Measurements from ENCODE around the gene PUS10.
"Not testable (repeated sequence)": the region's sequence is repeated elsewhere in the genome, so short reads cannot be mapped to it uniquely, and the experiment has no call there.

Gene PUS10

DNA sequence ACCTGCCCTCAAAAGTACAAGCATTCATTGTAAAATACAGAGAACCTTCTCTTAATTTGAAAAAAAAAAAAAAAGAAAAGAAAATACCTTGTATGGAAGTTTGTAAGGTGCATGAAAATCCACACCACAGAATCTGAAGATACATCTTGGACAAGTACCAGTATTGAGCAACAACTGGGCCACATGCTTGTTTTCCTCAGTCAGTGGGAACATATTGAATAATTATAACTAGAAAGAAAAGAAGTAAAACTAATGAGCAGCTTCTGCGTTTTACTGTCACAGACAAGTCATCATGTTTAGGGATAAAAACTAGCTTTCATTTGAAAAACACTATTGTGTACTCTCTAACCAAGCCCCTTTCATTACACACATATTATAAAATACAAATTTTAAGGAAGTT is 6.4 kb downstream of the PUS10 start:
- DNase-seq (ENCODE audit: low read depth), result no peak

DNA sequence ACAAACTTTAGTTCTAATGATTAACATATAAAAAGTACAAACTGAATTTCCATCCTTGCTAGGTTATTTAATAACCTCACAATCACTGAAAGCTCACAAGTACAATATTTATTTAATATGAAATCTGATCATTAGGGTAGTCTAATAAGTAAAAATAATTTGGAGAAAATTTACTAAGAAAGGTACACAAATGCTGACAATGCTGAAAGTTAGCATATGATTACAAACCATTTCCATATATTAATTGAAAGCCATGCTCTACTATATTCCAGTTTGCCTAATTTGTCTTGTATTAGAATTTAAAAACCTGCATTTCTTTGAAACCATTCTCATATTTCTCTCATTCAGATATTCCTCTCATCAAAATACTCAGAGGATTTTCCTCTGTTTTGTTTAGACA is 8.7 kb downstream of the PUS10 start:
- DNase-seq (ENCODE audit: low read depth), result no peak

DNA sequence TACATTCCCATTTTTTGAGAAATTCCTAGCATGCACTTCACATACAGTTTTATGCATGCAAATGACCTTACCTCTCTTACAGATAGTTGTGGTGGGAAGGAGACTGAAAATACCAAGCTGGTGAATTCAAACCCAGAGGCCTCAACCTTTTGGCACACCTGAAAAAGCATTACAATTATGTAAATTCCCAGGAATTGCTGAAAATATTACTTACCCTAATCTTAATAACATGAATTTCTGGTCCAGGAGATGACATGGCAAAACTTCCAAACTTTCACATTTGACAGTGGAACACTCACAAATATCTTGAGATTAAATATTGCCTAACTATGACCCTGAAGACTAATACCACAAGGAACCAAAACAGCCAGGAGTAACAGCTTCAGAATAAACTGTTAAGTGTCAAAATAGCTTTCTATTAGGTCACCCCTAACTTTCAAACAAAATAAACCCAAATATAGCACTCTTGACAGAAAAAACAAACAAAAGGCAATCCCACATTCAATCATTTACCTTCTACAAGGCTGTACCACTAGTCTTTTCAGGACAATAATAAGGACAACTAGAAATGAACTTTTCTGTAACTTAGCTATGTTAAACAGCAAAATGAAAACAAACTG is 11.5 kb downstream of the PUS10 start:
- no peak for DNase-seq (ENCODE audit: low read depth)

DNA sequence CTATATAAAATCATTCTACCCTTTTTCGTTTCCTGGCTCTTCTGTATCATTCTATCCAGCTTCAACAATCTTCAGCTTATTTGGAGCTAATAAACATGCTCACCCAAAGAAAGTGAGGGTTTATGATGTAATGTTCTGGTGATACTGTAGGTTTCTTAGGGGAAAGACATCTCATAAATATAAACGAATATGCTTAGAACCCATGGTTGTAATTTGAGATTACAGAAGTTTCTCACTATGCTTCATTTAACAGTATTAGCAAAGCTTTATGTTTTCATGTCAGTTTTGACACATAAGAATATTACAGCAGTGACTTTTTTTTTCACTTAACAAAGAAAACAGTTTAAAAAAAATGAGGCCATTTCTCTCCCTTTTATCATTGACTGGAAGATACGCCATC is 12.3 kb downstream of the PUS10 start:
- no peak for DNase-seq (ENCODE audit: low read depth)

DNA sequence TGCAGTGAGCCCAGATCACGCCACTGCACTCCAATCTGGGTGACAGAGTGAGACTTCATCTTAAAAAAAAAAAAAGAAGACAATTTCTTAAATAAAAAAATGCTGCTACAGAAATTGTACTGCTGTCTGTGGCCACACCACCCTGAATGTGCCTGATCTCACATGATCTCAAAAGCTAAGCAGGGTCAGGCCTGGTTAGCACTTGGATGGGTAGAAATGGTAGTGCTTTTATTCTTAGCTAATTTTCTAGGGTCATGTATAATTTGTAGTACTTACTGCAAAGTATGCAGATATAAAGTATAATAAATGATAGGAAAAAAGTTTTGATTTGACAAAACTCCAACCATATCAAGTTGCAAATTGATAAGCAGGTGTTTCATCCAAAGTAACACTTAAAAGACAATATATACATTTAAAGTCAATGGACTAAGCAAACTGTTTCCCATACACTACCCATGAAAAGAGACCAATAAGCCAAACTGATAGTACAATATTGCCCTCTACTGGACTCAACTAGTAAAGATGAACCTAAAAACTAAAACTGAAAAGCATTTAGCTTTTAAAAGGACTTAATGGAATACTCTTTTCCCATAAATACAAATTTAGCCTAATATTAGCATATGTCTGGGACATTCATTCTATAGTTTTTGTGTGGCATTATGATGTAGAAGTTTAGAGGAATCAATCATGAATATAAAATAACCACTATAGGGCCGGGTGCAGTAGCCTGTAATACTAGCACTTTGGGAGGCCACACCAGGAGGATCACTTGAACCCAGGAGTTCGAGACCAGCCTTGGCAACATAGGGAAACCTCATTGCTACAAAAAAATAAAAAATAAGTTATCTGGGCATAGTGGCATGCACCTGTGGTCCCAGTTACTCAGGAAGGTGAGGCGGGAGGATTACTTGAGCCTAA is 19.2 kb downstream of the PUS10 start:
- no peak for DNase-seq (ENCODE audit: low read depth)

DNA sequence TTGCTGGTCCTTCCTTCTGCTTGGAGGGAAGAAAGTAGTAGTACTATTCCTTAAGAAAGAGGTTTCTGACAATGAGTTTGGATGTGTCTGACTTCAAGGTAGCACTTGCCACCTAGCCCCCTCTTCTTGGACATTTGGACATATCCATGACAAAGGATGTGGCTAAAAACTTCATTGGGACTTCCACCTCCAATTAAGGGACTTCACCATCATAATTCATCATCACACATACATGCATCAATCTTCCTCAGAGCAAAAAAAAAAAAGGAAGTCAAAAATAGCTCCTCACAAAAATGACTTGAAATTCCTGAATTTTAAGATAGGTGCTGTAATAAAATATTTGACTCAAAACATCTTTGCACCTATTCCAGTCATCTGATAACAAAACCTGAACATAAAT is 23.9 kb downstream of the PUS10 start:
- no peak for DNase-seq (ENCODE audit: low read depth)

DNA sequence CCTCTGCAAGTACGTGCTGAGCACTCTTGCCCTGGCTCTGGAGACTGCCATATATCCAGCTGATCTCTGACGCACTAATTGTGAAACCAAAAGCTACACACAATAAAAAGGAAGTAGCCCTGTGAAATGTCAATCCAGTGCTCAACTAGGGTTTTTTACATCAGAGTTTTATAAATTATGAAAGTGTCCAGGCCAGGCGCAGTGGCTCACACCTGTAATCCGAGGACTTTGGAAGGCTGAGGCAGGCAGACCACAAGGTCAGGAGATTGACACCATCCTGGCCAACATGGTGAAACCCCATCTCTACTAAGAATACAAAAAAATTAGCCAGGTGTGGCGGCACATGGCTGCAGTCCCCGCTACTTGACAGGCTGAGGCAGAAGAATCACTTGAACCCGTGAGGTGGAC is 25.1 kb downstream of the PUS10 start:
- no peak for DNase-seq (ENCODE audit: low read depth)

DNA sequence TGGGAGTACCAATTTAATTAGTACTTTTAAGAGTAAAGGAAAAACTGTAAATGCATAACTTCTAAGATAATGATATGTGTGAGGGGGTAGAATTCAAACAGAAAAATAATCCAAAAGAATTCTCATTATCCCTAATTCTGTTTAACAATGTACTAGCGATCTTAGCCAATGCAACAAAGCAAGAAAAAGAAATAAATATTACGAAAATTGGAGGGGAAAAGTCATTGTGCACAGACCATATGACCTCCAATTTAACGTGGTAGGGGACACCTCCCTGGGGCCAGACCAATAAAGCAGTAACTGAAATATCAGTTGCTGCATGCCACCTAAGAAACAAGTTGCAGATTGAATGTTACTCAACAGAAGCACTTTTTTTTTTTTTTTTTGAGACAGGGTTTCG is 26.4 kb downstream of the PUS10 start:
- no peak for DNase-seq (ENCODE audit: low read depth)

DNA sequence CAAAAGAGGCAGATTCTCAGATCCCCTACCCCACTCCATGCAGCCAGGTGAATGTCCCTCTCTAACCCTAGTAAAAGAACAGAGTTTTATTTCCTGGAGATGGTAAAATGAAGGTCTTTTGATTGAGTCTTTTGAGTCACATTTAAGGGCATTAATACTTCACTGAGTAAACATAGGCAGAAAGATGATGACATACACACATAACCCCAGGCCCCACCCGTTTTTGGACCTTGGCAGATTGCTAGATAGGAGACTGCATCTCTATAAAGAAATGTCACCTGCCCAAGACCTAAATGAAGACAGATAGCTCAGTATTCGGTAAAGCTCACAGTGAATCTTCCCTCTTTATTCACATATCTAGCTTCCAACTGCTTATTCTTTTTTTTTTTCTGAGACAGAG is 28.8 kb downstream of the PUS10 start:
- DNase-seq (ENCODE audit: low read depth), result no peak

DNA sequence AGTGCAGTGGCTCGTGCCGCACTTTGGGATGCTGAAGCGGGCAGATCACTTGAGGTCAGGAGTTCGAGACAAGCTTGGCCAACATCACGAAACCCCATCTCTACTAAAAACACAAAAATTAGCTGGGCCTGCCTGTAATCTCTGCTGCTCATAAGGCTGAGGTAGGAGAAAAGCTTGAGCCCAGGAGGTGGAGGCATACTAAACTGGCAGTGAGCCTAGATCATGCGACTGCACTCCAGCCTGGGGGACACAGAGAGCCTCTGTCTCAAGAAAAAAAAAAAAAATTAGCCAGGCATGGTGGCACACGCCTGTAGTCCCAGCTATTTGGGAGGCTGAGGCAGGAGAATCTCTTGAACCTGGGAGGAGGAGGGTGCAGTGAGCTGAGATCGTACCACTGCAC is 30.4 kb downstream of the PUS10 start:
- not testable (repeated sequence) for DNase-seq (ENCODE audit: low read depth)

DNA sequence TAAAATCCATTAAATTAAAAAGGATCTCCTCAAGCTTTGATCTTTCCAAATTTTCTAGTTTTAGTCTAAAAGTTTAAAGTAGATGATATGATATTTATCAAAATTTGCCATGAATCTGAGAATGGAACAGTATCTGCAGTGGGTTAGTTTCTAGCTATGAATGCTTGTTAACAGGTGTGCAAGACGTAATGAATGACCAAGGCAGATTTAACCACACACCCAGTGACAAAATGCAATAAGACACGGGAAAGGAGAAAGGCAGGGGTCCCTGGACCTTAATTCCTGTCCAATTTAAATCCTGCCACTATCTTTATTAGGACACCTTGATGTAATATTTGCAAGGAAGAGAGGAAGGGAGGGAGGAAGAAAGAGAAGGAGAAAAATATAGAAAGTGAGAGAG is 31.0 kb downstream of the PUS10 start:
- DNase-seq (ENCODE audit: low read depth), result no peak

DNA sequence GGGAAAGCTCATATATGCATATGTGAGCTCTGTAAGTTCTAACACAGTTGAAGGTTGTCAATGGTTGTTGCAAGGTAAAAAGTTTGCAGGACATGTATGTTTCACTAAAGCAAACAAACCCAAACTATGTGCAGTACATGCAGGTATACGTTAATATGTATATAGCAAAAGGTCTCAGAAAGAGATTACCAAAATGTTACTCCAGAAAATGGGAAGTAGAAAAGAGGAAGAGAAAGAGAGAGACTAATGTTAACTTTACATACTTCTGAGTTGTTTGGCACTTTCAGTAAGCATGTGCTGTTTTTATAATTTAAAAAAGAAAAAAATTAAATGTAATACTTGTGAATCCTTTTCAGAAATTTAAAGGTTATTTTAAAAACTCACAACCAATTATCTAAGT is 33.3 kb downstream of the PUS10 start:
- DNase-seq (ENCODE audit: low read depth), result no peak

DNA sequence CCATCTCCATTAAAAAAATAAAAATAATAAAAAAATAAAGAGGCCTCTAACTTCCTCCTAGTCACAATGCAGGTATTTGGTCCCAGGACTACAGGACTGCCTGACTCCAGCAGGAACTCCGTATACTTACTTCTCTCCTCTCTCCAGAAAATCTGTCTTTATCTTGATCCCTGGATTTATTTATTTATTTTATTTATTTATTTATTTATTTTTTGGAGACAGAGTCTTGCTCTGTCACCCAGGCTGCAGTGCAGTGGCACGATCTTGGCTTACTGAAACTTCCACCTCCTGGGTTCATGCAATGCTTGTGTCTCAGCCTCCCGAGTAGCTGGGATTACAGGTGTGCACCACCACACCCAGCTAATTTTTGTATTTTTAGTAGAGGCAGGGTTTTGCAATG is 36.0 kb downstream of the PUS10 start:
- not testable (repeated sequence) for DNase-seq (ENCODE audit: low read depth)

DNA sequence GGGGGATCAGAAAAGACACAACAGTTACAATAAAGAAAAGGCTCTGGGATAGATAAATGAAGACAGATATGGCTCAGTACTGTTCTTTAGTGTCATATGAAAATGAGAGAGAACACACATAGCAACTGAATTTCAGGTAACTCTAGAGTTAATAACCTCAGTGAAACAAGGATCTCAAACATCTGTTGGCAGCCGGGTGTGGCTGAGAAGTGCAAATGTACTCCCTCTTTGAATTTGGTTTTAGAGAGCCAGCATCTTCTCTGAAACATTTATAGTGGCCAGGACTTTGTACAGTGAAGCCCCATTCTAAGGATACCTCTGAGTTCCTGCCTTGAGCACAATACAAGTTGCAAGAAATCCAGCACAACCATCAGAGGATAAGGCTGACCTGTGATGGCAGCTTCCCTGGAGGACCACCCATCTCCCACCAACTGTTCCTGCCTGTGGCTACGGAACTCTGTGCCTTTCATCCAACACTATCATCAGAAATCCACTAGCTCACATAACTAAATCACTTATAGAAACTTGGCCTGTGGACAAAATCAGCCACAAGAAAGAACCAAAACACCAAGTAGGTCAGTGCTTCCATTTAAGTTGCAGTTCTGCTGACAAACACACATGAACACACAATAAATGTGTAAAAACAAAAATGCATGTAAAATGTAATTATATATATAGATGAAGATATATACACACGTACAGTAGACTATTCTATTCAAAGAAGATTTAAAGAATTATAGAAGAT is 37.8 kb downstream of the PUS10 start:
- no peak for DNase-seq (ENCODE audit: low read depth)

DNA sequence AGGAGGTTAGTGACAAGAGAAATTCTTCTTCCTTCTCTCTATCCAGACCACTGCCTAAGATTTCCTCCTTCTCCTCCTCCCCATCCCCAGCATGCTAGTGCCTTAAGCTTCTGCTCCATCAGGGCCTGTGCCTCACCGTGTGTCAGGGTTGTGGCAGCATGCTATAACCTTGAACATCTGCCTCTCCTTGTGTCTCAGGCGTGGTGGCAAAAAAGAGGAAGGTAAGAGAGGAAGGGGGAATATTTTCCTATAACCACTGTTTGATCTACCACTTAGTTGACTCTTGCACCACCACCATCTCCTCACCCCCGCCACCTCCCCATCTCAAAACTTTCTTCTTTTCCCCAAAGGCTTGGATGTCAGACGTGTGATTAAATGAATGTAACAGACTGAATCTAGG is 38.8 kb downstream of the PUS10 start:
- DNase-seq (ENCODE audit: low read depth), result no peak

DNA sequence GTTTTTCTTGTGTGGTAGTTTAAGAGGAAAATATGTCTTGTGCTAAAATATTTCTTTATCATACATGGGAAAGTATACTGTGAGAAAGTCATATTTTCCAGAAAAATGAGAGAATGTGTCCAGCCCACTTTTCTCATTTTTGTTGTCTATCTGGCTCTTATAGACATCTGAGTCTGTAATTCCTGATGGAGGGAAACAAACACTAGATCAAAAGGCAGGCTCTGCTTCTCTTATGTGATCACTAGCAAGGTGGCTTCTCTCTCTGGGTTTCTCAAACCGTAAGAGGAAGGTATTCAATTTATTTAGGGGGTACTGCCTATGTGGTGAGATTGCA is 40.5 kb downstream of the PUS10 start:
- DNase-seq (ENCODE audit: low read depth), result no peak

DNA sequence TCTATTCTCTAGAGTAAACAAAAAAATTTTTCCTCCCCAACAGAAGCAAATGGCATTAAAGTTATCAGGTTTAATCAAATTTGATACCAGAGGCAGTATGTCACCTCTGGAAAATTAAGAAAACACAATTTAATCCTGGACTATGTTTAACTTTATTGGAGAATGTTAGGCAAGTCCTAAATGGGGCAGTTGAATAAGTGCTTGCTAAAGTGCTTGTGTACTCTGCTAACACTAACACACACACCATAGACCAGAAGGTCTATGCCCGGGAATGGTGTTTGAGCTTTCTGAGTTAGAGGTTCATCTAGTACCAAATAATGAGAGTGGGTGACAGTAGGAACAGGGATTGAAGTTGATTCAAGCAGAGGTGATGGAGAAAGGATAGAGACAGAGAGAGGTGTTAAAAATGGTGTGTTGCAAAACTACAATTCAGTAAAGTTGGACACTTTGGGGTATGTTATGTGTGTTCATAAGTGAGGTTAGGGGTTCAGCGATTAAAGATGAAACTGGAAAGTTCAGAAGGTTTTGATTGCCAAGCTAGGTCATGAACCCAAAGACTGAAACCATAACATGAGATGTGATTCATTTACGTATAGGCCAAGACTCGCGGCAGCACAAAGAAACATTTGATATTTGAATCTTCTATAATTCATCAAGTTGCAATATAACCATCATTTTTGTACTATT is 41.0 kb downstream of the PUS10 start:
- no peak for DNase-seq (ENCODE audit: low read depth)

DNA sequence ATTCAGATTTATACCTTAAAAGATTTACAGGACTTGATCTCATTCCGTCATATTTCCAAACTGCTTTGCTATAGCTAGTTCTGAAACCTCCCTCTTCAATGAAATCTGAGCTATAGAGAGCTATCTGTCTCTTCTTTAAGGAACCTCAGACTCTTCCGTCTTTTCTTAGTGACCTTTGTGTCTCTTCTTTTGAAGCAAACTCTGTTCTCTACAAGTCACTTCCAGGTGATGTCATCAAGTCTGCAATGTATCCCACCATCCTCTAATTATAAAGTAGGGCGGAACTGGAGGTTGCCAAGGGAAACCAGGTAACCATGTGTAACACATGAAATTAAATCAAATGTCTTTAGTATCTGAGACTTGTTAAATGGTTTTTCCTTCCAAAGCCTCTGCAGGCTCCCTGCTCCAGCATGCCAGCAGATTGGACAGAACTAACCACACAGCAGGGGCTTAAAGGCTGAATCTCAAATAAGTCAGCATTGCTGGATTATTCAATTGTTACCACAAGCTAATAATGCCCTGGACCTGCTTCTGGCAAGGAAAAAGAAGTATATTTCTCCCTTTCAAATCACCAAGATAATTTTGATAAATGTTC is 41.7 kb downstream of the PUS10 start:
- no peak for DNase-seq (ENCODE audit: low read depth)

DNA sequence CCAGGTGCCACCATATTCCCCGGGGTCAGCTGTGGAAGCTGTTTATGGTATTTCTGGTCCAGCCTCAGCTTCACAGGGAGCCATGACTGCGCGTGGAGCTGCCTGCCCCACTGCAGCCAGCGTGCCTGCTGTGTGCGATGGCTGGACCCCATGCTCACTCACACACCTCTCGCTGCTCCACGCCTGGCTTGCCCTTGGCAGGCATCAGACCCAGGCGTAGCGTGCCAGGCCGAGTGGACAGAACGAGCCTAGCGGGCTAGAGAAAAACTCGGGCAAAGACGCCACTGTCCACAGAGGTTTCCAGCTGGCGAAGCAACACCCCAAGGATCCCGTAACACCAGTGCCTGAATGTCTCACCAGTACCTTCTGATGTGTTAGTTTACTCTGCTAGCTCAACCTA is 43.4 kb downstream of the PUS10 start:
- no peak for DNase-seq (ENCODE audit: low read depth)

DNA sequence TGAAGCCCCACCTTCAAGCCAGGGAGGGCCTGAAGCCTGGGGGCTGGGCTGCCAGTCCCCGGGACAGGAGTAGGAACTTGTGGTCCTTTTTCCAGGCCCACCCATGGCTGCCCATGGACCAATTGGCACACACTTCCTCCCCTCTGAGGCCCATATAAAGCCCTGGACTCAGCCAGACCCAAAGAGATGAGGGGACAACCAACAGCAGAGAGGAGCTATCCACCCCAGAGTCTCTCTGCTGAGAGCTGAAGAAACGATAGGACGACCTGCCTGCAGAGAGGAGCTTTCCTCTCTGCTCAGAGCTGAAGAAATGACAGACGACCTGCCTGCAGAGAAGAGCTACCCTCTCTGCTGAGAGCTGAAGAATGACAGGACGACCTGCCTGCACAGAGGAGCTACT is 44.4 kb downstream of the PUS10 start:
- no peak for DNase-seq (ENCODE audit: low read depth)

DNA sequence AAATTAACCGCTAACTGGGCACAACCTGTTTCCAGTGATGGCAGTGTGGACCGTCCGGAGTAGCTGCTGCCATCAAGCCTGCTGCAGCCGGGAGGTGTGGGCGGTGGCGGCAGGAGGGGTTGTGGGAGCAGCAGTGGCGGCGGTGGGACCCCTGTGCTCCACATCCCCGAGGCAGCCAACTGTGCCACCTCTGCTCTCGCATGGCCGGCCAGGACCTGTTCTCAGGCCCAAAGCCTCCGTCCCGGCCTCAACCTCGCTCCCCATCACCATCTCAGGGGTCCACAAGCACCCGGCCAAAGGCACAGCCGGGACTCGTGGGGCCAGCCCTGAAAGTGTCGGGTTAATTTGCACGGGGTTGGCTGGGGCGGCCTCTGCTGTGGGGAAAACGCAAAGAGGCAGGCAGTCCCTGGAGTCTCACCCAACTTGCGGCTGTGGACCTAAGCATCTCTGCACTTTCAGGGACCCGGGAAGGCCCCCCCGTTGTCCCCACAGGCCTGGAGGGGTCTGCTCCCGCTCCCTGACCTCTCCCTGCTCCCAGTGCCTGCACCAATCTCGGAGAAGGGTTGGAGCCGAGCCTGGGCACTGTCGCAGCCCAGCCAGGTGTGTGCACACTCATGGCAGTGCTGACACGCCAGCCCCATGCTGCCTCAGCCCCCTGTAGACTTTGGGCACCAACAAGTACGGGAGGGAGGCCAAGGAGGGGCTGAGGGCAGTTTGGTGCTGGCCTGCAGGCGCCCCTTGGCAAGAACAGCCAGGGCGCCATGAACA is 45.0 kb downstream of the PUS10 start:
- DNase-seq (ENCODE audit: low read depth), result no peak
